HG03442 (cell line): ENCODE measurements around the gene LEPR.

Experiments used
- ATAC-seq: cut with Tn5 transposase; IDR thresholded peaks from one replicate; pipeline ENCODE4 v1.9.1; 2021; ENCODE audit warnings: mild to moderate bottlenecking, moderate library complexity; ENCODE audit not compliant: unreplicated experiment

LEPR gene

DNA sequence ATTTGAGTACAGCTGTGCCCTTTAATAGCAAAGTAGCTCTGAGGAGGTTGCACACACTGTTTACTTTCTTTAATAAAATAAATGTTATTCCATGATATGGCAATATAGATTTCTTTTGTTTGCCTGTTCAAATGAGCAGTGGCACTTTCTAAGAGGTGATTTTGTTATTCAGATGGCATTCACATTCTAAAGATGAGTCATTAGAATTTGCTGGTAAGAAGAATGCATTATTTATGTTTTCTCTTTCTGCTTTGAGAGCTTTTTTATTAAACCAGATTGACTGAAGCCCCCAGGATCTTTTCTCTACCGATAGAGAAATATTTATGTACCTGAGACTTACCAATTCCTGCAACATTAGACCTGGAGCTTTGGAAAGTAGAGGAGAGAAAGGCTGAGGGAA lies 11.2 kb upstream of the LEPR start:
- ATAC-seq, result no peak

- ATAC-seq, result no peak
These were observed 10.6 kb upstream of the LEPR start for GRCh38 chr1:65409816-65410326.

GRCh38 chr1:65412256-65412983 lies 8.0 kb upstream of the LEPR start:
- ATAC-seq, result no peak

DNA sequence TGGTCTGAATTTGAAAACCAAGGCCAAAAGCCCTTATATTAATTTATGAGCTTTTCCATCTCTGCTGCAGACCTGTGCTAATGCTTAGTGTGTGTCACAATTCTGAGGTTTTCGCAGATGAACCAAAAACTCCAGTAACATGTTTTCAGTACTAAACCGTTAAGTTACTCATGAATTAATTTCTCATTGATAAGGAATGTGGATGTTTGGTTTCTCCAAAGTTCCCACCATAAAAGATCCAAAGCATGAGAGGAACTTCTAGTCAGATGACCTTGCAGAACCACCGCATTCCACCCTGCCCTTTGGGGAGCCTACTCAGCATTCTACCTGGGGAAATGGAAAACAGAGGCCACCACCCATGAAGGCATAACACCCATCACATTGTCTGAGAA lies 7.5 kb upstream of the LEPR start:
- ATAC-seq, result no peak

DNA sequence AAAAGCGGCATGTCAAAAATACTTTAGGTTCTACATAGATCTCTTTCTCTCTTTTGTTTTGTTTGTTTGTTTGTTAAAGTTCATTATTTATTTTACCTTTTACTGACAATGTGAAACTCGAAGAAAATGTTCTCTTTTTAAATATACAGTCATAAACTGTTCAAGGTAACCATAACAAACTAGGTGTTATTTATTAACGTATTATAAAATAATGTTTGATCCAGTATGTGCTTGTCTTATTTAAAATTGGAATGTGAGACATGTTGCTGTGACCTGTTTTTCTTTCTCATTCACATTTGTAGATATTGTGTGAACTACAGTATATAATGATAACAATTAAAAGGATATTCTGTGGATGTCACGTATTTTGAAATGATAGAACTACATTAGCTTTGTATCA lies 5.9 kb upstream of the LEPR start:
- ATAC-seq, result no peak

DNA sequence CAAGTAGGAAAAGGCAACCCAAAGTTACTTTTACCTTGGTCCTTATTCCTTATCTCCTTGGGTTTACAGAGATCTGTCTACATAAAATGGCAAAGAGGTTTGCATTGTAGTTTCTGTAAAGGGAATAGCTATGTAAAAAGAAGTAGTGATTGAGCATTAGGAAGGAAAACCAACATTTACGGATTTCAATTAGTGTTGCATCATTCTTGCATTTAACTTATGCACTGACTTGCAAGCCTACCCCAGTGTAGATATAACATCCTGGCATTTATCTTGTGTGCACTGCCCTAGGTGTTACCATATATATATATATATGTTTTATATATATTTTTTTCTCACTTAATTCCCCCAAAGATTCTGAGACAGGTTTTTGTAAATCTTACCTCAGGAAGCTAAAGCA lies 3.7 kb upstream of the LEPR start:
- ATAC-seq, result no peak

- no peak for ATAC-seq
These were observed 2.7 kb upstream of the LEPR start for GRCh38 chr1:65417729-65418128.

DNA sequence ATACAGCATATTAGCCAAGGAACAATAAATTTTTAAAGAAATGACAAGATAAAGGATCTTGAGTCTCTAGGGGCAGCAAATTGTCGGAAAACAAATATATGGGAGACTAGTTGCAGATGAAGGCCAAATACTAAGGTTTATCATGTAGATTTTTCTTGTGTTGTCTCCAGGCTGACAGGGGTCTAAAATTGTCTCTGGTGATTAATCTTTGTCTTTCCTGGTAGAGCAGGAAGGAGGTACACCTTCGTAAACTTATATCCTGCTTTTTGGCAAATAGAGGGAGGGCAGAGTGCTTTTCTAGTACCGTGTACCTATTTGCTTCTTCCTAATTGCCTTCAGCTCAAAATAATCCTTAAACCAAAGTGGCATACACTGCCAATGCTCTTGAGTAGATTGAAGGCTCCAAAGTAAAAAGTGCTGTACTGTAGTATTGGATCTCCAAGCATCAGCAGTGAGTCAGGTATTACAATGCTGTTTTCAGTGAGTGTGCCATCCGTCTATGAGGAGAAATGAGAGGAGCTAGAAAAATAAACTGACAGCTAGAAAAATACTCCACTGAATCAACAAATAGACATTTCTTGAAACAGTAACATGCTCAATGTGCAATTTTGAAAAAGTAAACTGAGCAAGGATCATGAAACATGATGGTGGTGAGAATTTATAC lies 1.8 kb upstream of the LEPR start:
- no peak for ATAC-seq

- peak; percentile 91 for ATAC-seq
These were observed 533 bp upstream of the LEPR start for GRCh38 chr1:65419681-65420589.

GRCh38 chr1:65421351-65422025 lies 1.0 kb downstream of the LEPR start:
- no peak for ATAC-seq

GRCh38 chr1:65422241-65423203 lies 2.1 kb downstream of the LEPR start:
- ATAC-seq, result no peak

- ATAC-seq, result peak; percentile 8
These were observed 3.6 kb downstream of the LEPR start for GRCh38 chr1:65423884-65424572.

DNA sequence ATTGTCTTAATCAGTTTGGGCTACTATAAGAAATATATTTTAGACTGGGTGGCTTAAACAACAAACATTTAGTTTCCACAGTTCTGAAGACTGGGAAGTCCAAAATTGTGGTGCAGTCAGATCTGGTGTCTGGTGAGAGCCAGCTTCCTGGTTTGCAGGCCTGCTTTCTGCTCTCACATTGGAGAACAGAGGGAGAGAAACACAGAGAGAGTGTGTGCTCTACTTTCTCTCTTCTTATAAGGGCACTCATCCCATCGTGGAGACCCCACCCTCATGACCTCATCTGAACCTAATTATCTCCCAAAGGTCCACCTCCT lies 4.1 kb downstream of the LEPR start:
- ATAC-seq, result no peak

- no peak for ATAC-seq
These were observed 4.5 kb downstream of the LEPR start for GRCh38 chr1:65425006-65425405.

GRCh38 chr1:65425697-65426096 lies 5.2 kb downstream of the LEPR start:
- ATAC-seq, result no peak

- ATAC-seq, result no peak
These were observed 8.6 kb downstream of the LEPR start for GRCh38 chr1:65429078-65429477.

DNA sequence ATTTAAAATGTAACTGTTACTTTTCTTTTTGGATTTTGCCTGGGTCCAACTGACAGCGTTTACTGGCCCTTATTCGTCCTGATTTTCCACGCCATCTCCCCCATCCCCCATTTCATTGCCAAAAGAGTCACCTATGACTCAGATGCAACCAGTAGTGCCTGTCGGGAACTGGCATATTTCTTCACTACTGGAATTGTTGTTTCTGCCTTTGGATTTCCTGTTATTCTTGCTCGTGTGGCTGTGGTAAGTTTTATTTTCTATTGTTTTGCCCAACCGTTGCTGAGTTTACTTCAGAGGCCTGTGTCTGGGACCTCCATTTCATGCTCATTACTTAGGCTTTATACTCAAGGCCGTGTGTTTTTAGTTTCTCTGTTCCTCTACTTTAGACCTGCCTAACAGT lies 9.3 kb downstream of the LEPR start:
- no peak for ATAC-seq

GRCh38 chr1:65431111-65431705 lies 10.7 kb downstream of the LEPR start:
- ATAC-seq, result peak; percentile 57

DNA sequence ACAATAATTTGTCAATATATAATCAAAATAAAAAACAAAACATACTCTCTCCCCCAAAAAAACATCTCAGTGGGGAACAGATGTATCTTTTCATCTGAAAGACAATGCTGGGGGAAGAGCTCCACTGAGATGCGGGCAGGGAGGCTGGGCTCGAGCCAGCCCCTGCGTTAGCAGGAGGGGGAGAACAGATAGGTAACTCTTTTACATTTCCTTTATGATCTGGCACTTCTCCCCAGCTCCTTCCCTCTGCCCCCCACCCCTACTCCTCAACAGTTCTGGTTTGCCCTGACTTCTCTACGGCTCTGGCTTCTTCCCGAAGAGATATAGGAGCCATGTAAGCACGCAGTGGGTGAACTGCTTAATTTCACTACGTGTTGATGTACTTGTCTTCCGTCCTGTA lies 12.4 kb downstream of the LEPR start:
- no peak for ATAC-seq
